Testis (tissue), 3 donors: ENCODE measurements around the gene MRPS5. TPM values are rescaled to one million over a fixed set of nuclear protein-coding genes. Genes with fewer than 3 reads are reported as not detected.

Source experiments
- DNase-seq: peaks from one replicate; pipeline ENCODE4 v3.0.0-alpha.2; 2019
- H3K27ac ChIP-seq, 2 donors: fragments of 200-600 bp; sonication (generic); one replicate each; pipeline ENCODE4 v1.5.1; 2019
- H3K27me3 ChIP-seq: fragments of 200-600 bp; sonication (generic); one replicate; pipeline ENCODE4 v1.5.1; 2019
- H3K36me3 ChIP-seq: fragments of 200-600 bp; sonication (generic); one replicate; pipeline ENCODE4 v1.5.1; 2017; ENCODE audit warnings: low read depth; ENCODE audit errors: missing control alignments
- H3K4me1 ChIP-seq: fragments of 200-600 bp; sonication (generic); one replicate; pipeline ENCODE4 v1.5.1; 2019
- H3K4me3 ChIP-seq, 2 donors: fragments of 200-600 bp; sonication (generic); one replicate each; pipeline ENCODE4 v1.5.1; 2017 to 2019
- H3K9me3 ChIP-seq: fragments of 200-600 bp; sonication (generic); one replicate; pipeline ENCODE4 v1.5.1; 2017
- CTCF ChIP-seq, 3 experiments: fragments of 450-650 bp in 2 of 3; fragments of 200-600 bp in 1 of 3; sonication (generic) in 1 of 3; IDR thresholded peaks; one replicate each; pipeline ENCODE4 v1.5.1; 2016 to 2019; ENCODE audit warnings: antibody characterized with exemption in 3 of 3, mild to moderate bottlenecking in 2 of 3, moderate library complexity in 1 of 3
- POLR2A ChIP-seq: fragments of 450-650 bp; IDR thresholded peaks from one replicate; pipeline ENCODE4 v1.6.1; 2017; ENCODE audit warnings: antibody characterized with exemption, mild to moderate bottlenecking, moderate library complexity
- WGBS, 2 donors: methylation state at CpG; one replicate each; pipeline ENCODE4 v1.1.5; 2018; 5-methylcytosine and 5-hydroxymethylcytosine counted together
- intact Hi-C: fragments of 100-400 bp; cut with DNase I; formaldehyde crosslinking; loops from one replicate; pipeline ENCODE4 v1.15.1; 2023; ENCODE audit warnings: low total_unique reads
- polyA plus RNA-seq: library from polyadenylated mRNA; stranded (reverse); fragments of 350-450 nt; fragmentation: Illumina TruSeq; extraction: RNeasy Lipid Tissue Mini Kit (QIAGEN cat#74804); gene quantifications from one replicate; pipeline ENCODE4 v1.2.3, GENCODE V29; 2014; ENCODE audit warnings: low read depth, low replicate concordance; ENCODE audit not compliant: insufficient read depth
- total RNA-seq, 2 donors: library from RNA; depleted of rRNA; stranded (reverse); fragments of >200 nt; gene quantifications; one replicate each; pipeline ENCODE4 v1.2.3, GENCODE V29; 2016

MRPS5 gene
- total and polyA plus RNA-seq, 3 donors from 2014 or later = 44.4 to 63.1 (median 59.3) TPM

GRCh38 chr2:95143838-95144237 is 22.2 kb upstream of the MRPS5 start:
- TF ChIP-seq CTCF (IDR thresholded peaks at IDR 0.05) (no peak), POLR2A (no peak)
- Histone ChIP-seq H3K27ac (no peak overlapping the region), H3K27me3 (no peaks in the 10 kb centered on the region), H3K4me3 (no peak overlapping the region), H3K4me1 (no peaks in the 10 kb centered on the region), H3K9me3 (no peaks in the 10 kb centered on the region), H3K36me3 (no peaks in the 10 kb centered on the region)
- no peak for DNase-seq
- intact Hi-C loops = no loop called here
- 96 to 100% methylated on average over 1 to 2 of the region's 2 CpGs for WGBS, 2 donors

GRCh38 chr2:95138702-95139101 is 17.1 kb upstream of the MRPS5 start:
- intact Hi-C loops = no loop called here
- Histone ChIP-seq H3K4me3 (no peak overlapping the region), H3K27ac (no peak overlapping the region), H3K27me3 (no peaks in the 10 kb centered on the region), H3K9me3 (no peaks in the 10 kb centered on the region), H3K36me3 (no peaks in the 10 kb centered on the region), H3K4me1 (no peaks in the 10 kb centered on the region)
- no peak for DNase-seq
- WGBS, 2 donors = 100% methylated on average over 1 of the region's 1 CpG
- TF ChIP-seq CTCF (IDR thresholded peaks at IDR 0.05) = no peak
- TF ChIP-seq POLR2A = no peak

- WGBS, 2 donors = 16 to 21% methylated on average over 4 to 5 of the region's 5 CpGs
- TF ChIP-seq POLR2A (no peak), CTCF (IDR thresholded peaks at IDR 0.05) (no peak)
- Histone ChIP-seq H3K36me3 (no peaks in the 10 kb centered on the region), H3K9me3 (no peaks in the 10 kb centered on the region), H3K4me3 (peak overlapping the region; percentile 98 to 100), H3K27me3 (no peaks in the 10 kb centered on the region), H3K27ac (peak overlapping the region; percentile 92 to 96), H3K4me1 (no peaks in the 10 kb centered on the region)
- intact Hi-C loops = no loop called here
- no peak for DNase-seq
Measured at GRCh38 chr2:95122197-95122551, 566 bp upstream of the MRPS5 start.

GRCh38 chr2:95121093-95121406 is 558 bp downstream of the MRPS5 start:
- intact Hi-C loops = no loop called here
- Histone ChIP-seq H3K27me3 (no peaks in the 10 kb centered on the region), H3K27ac (peak overlapping the region; percentile 92 to 96), H3K4me3 (peak overlapping the region; percentile 98 to 100), H3K9me3 (no peaks in the 10 kb centered on the region), H3K36me3 (no peaks in the 10 kb centered on the region), H3K4me1 (no peaks in the 10 kb centered on the region)
- 0 to 1% methylated on average over 11 of the region's 11 CpGs for WGBS, 2 donors
- no peak for DNase-seq
- TF ChIP-seq POLR2A = no peak
- no peak for TF ChIP-seq CTCF (IDR thresholded peaks at IDR 0.05)

GRCh38 chr2:95115418-95115817 is 6.2 kb downstream of the MRPS5 start:
- Histone ChIP-seq H3K9me3 (no peaks in the 10 kb centered on the region), H3K4me1 (no peaks in the 10 kb centered on the region), H3K36me3 (no peaks in the 10 kb centered on the region), H3K4me3 (no peak overlapping the region), H3K27me3 (no peaks in the 10 kb centered on the region), H3K27ac (no peak overlapping the region)
- intact Hi-C loops = no loop called here
- DNase-seq = peak; percentile 79
- WGBS, 2 donors = 29 to 31% methylated on average over 7 of the region's 7 CpGs
- TF ChIP-seq CTCF (IDR thresholded peaks at IDR 0.05) (peak in 2 of 3 experiments; percentile 20 to 40), POLR2A (no peak)
